ENCODE data around the gene KIAA1958.

- TF ChIP-seq CTCF (IDR thresholded peaks at IDR 0.05): no peak
- peak; percentile 33 to 85 (median 72) for TF ChIP-seq POLR2A (IDR thresholded peaks at IDR 0.05)
Measured at GRCh38 chr9:112717661-112718331, 231.2 kb downstream of the KIAA1958 start, which contains the start of gene INIP.

Data from body of pancreas (tissue), 4 donors.